HTR-8/SVneo (cell line): Measurements from ENCODE around the gene SP110.
"Not testable (repeated sequence)": the region's sequence is repeated elsewhere in the genome, so short reads cannot be mapped to it uniquely, and the experiment has no call there.

Source experiments
- DNase-seq: peaks from one replicate; pipeline ENCODE4 v3.0.0; 2011; ENCODE audit warnings: low spot score, mixed read lengths; ENCODE audit not compliant: insufficient read length
- FAIRE-seq: peaks from 2 replicates; lab custom pipeline; 2011; peaks lifted over from hg19 to GRCh38; lab: Jason Lieb, UNC

The SP110 gene

DNA sequence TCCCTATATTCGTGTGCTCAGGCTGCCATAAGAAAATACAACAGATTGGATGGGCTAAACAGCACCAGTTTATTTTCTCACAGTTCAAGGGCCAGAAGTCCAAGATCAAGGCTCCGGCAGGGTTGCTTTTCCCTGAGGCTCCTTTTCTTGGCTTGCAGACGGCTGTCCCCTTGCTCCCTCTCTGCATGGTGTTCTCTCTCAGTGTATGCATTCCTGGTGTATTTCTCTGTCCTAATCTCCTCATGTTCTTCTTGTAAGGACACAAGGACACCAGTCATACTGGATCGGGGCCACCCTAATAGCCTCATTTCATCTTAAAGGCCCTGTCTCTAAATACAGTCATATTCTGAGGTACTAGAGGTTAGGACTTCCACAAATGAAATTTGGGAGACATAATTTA is 88.4 kb downstream of the SP110 start:
- DNase-seq (no peak), FAIRE-seq (no peak)

DNA sequence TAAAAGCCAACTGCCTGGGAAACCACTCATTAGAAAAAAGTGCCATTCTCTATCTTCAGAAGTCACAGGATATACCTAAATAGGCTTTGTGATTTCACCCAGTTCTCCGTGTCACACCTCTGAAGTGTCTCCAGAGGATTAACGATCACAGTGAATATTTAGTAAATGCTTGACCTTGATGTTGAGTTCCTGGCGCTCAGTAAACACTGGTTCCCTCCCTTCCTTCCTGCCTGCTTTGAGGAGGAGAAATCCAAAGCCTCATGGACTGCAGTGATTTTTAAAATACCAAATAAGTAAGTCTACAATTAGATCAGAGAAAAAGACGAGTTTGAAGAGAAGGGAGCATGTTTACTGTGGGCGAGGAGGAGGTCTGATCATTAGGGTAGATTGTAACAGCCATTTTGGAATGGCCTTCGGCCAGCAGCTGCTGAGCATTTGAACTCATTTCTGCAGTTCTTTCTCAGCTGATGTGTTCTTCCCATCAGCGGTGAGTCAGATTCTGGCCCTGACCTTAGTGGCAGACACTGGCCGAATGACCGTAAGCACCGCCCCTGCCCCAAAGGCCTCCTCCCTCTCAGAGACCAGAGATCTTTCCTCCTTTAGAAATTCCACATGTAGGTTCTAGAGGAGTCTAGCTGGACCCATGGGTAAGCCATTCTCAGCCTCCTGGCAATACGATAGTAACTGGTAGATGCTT is 89.0 kb downstream of the SP110 start:
- DNase-seq (peak; percentile 53), FAIRE-seq (peak; percentile 58)

DNA sequence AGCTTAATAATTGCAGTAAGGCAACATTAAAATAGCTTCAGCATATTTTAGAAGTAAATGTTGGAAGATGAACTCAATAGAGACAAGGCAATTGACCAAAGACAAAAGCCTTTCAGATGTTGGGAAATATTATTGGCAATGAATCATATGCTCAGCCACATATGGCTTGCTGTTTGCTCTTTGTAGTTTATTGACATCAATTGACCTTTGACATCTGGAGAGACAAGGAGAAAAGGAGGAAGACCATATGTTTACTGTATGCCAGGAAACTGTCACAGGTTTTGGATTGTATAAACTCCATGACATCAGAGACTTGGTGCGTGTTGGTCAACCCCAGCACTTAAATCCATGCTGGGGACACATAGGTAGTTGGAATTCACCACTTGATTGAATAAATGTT is 90.4 kb downstream of the SP110 start:
- FAIRE-seq: no peak
- no peak for DNase-seq

DNA sequence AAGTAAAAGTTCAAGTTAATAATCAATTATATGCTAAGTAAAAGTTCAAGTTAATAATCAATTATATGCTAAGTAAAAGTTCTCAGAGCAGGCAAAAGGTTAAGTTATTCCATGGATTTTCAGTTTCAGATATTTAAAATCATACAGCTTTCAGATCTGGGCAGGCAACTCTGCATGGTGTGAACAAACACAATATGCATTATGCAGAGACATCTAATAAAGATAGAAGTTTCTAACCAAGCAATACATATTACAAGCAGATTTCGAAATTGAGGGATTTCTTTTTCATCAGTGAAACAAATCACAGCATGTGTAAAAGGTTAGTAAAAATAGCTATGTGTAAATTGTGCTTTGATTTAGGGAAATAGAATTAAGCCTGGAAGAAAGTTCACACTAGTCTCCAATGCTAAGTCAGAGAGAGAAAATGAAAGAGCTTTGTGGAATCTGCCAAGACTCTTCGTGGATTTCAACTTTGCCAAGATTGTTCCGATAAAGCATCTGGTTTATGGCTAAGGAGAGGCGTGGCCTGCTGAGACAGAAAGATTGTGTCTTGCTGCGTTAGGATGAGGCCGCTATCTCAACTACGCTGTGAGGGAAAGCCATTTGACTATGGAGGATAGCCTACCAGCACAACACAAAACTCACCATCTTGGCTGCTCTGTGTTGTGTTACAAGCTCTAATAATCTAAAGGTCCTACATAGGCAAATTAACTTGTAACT is 91.0 kb downstream of the SP110 start:
- no peak for DNase-seq
- FAIRE-seq: no peak

DNA sequence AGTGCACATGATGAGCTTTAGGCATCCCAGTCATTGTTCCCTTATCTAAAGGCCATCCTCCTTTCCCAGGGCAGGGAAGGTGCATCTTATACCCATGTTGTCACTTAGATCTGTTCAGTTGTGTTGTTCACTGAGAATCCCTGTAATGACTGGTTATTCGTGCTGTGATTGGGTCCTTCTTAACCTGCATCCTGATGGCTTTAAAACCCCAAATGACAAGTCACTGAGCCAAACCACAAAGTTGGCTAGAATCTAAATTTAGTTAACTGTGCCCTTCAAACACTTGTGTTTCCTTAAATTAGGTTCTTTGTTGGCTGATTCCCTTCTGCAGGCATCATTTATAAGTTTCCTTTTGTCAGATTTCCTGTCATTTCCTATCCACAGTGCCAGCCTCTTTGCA is 92.6 kb downstream of the SP110 start:
- DNase-seq (no peak), FAIRE-seq (no peak)

DNA sequence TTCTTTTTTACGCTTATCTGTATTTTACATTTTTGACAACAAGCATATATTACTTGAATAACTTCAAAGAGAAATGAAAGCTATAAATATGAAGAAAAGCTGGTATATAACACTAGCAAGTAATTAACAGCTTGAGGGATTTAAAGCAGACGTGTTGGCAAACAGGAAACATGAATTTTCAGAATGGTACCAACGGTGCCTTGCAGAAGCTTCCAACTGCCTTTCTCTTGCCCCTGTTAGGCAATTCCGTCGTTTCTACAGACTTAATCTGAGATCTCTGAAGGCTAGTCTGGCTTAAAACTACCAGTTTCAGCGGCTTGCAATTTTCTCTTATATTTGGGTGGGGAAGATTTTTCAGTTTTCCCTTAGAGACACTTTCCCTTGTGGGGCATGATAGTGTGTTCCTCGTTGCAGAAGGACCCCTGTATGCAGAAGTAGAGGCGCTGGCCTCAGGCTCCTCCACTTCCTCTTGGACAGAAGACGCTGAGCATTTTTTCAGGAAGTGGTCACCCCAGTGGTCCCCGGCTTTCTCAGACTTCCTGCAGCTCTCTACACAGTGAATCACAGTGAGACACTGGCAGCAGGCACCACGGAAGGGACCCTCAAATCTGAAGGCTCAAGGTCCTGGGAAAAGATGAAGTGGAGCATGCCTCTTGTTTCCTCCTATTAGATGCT is 94.9 kb downstream of the SP110 start:
- FAIRE-seq: no peak

DNA sequence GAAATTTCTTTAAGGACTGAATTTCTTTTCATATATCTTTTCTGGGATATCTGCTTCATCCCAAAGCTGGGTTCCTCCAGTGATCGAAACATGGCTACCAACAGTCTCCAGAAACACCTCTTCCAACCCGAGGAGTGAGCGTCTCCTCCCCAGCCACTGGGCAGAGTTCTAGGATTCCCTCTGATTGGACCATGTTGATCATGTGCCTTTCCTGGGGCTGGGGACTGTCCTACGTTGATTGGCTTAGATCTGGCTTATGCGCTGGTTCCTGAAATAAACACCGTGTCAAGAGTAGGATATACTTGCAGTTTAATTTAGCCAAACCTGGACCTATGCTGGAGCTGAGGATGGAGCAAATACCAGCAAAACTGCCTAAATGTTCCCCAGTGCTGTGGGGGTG is 95.5 kb downstream of the SP110 start:
- FAIRE-seq: no peak
- no peak for DNase-seq

More for the DNA sequence above, 94.9 kb downstream of the SP110 start:
- DNase-seq: peak; percentile 18

DNA sequence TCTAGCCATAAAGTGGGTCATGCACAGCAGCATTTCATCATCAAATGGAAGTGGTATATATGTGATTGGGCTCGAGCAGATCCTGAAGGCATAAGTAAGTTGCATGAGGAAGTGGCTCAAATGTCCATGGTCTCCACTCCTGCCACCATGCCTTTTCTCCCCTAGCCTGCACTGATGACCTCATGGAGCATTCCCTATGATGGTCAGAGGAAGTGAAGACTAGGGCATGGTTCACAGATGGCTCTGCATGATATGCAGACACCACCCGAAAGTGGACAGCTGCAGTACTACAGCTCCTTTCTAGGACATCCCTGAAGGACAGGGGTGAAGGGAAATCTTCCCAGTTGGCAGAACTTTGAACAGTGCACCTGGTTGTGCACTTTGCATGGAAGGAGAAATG is 99.4 kb downstream of the SP110 start:
- not testable (repeated sequence) for FAIRE-seq, DNase-seq

DNA sequence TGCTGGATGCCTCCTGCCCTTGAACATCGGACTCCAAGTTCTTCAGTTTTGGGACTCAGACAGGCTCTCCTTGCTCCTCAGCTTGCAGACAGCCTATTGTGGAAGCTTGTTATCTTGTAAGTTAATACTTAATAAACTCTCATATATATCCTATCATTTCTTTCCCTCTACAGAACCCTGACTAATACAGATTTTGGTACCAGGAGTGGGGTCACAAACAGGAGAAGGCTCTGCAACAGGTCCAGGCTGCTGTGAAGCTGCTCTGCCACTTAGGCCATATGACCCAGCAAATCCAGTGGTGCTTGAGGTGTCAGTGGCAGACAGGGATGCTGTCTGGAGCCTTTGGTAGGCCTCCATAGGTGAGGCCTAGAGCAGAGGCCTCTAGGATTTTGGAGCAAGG is 100.0 kb downstream of the SP110 start:
- not testable (repeated sequence) for DNase-seq, FAIRE-seq
